Measurements from ENCODE around the gene DEK. TPM values are rescaled to one million over a fixed set of nuclear protein-coding genes. Genes with fewer than 3 reads are reported as not detected.

Gene DEK
- polyA plus RNA-seq, 1 donor (not counting 4 experiments of a cell fraction or from before 2014, with no cell fraction given): 45.0 TPM

- no peaks in the 10 kb centered on the region for H3K79me2 ChIP-seq (ENCODE audit: control insufficient read depth, insufficient read depth, low read length)
- peaks cover 11% of the 10 kb centered on the region for H3K4me1 ChIP-seq (ENCODE audit: control insufficient read depth, extremely low read depth, insufficient read depth, low read length)
- no peak overlapping the region for H2AFZ ChIP-seq (ENCODE audit: control insufficient read depth, low read length)
- no peak for TF ChIP-seq EZH2 (IDR thresholded peaks at IDR 0.05; ENCODE audit: low read length)
- TF ChIP-seq, protein P1, sequence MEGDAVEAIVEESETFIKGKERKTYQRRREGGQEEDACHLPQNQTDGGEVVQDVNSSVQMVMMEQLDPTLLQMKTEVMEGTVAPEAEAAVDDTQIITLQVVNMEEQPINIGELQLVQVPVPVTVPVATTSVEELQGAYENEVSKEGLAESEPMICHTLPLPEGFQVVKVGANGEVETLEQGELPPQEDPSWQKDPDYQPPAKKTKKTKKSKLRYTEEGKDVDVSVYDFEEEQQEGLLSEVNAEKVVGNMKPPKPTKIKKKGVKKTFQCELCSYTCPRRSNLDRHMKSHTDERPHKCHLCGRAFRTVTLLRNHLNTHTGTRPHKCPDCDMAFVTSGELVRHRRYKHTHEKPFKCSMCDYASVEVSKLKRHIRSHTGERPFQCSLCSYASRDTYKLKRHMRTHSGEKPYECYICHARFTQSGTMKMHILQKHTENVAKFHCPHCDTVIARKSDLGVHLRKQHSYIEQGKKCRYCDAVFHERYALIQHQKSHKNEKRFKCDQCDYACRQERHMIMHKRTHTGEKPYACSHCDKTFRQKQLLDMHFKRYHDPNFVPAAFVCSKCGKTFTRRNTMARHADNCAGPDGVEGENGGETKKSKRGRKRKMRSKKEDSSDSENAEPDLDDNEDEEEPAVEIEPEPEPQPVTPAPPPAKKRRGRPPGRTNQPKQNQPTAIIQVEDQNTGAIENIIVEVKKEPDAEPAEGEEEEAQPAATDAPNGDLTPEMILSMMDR (optimal IDR thresholded peaks at IDR 0.05 in 1 of 3, IDR thresholded peaks at IDR 0.05 in 1 of 3, conservative IDR thresholded peaks at IDR 0.05 in 1 of 3; ENCODE audit: extremely low read depth in 1 of 3, insufficient read depth in 2 of 3, low read length in 3 of 3): no peak
- DNase-seq (ENCODE audit: low read depth, low spot score): no peak
- H3K36me3 ChIP-seq (ENCODE audit: control insufficient read depth in 2 of 2, extremely low read depth in 1 of 2, insufficient read depth in 2 of 2, low read length in 2 of 2): no peaks in the 10 kb centered on the region
- no peak overlapping the region for H3K27ac ChIP-seq (ENCODE audit: control insufficient read depth, insufficient read depth, low read length)
- no peak overlapping the region for H3K9ac ChIP-seq (ENCODE audit: control insufficient read depth, extremely low read depth, insufficient read depth, low read length)
- no peaks in the 10 kb centered on the region for H3K9me3 ChIP-seq (ENCODE audit: control insufficient read depth, low read depth, low read length)
- peak; percentile 80 for FAIRE-seq
- no peaks in the 10 kb centered on the region for H3K9me1 ChIP-seq (ENCODE audit: control insufficient read depth, extremely low read depth, insufficient read depth, low read length)
- dilution Hi-C loops (cut with MboI; ENCODE audit: extremely low pct_ligation_motif_present, low sequenced_read_pairs): no loop called here
- peaks cover 14% of the 10 kb centered on the region for H3K27me3 ChIP-seq (ENCODE audit: control insufficient read depth, extremely low read depth, insufficient read depth, low read length)
- H4K20me1 ChIP-seq (ENCODE audit: control insufficient read depth, extremely low read depth, insufficient read depth, low read length): no peaks in the 10 kb centered on the region
- H3K4me2 ChIP-seq (ENCODE audit: control insufficient read depth, extremely low read depth, insufficient read depth, low read depth, low read length): peak overlapping the region; percentile 25
- no peak overlapping the region for H3K4me3 ChIP-seq (ENCODE audit: control insufficient read depth in 2 of 3, extremely low read depth in 1 of 3, insufficient read depth in 2 of 3, low read depth in 1 of 3, low read length in 3 of 3)
Observed at GRCh38 chr6:18280084-18280483, 15.8 kb upstream of the DEK start.

GRCh38 chr6:18279422-18279821 is 15.1 kb upstream of the DEK start:
- dilution Hi-C loops (cut with MboI; ENCODE audit: extremely low pct_ligation_motif_present, low sequenced_read_pairs): no loop called here
- no peaks in the 10 kb centered on the region for H4K20me1 ChIP-seq (ENCODE audit: control insufficient read depth, extremely low read depth, insufficient read depth, low read length)
- H3K27ac ChIP-seq (ENCODE audit: control insufficient read depth, insufficient read depth, low read length): no peak overlapping the region
- DNase-seq (ENCODE audit: low read depth, low spot score) (no peak), FAIRE-seq (no peak)
- no peaks in the 10 kb centered on the region for H3K9me3 ChIP-seq (ENCODE audit: control insufficient read depth, low read depth, low read length)
- no peak overlapping the region for H2AFZ ChIP-seq (ENCODE audit: control insufficient read depth, low read length)
- TF ChIP-seq EZH2 (IDR thresholded peaks at IDR 0.05; ENCODE audit: low read length): no peak
- TF ChIP-seq, protein P1 (optimal IDR thresholded peaks at IDR 0.05 in 1 of 3, IDR thresholded peaks at IDR 0.05 in 1 of 3, conservative IDR thresholded peaks at IDR 0.05 in 1 of 3; ENCODE audit: extremely low read depth in 1 of 3, insufficient read depth in 2 of 3, low read length in 3 of 3): no peak
- H3K27me3 ChIP-seq (ENCODE audit: control insufficient read depth, extremely low read depth, insufficient read depth, low read length): peaks cover 14% of the 10 kb centered on the region
- H3K4me3 ChIP-seq (ENCODE audit: control insufficient read depth in 2 of 3, extremely low read depth in 1 of 3, insufficient read depth in 2 of 3, low read depth in 1 of 3, low read length in 3 of 3): no peak overlapping the region
- H3K4me2 ChIP-seq (ENCODE audit: control insufficient read depth, extremely low read depth, insufficient read depth, low read depth, low read length): no peak overlapping the region
- H3K4me1 ChIP-seq (ENCODE audit: control insufficient read depth, extremely low read depth, insufficient read depth, low read length): peaks cover 11% of the 10 kb centered on the region
- no peaks in the 10 kb centered on the region for H3K9me1 ChIP-seq (ENCODE audit: control insufficient read depth, extremely low read depth, insufficient read depth, low read length)
- H3K36me3 ChIP-seq (ENCODE audit: control insufficient read depth in 2 of 2, extremely low read depth in 1 of 2, insufficient read depth in 2 of 2, low read length in 2 of 2): no peaks in the 10 kb centered on the region
- no peak overlapping the region for H3K9ac ChIP-seq (ENCODE audit: control insufficient read depth, extremely low read depth, insufficient read depth, low read length)
- no peaks in the 10 kb centered on the region for H3K79me2 ChIP-seq (ENCODE audit: control insufficient read depth, insufficient read depth, low read length)

All from keratinocyte (primary cell).